HG02759 (cell line): Measurements from ENCODE around the gene ZNF366.

Experiments
- ATAC-seq: cut with Tn5 transposase; IDR thresholded peaks from one replicate; pipeline ENCODE4 v1.9.1; 2021; ENCODE audit warnings: mild to moderate bottlenecking, moderate library complexity; ENCODE audit not compliant: unreplicated experiment

ZNF366 gene

DNA sequence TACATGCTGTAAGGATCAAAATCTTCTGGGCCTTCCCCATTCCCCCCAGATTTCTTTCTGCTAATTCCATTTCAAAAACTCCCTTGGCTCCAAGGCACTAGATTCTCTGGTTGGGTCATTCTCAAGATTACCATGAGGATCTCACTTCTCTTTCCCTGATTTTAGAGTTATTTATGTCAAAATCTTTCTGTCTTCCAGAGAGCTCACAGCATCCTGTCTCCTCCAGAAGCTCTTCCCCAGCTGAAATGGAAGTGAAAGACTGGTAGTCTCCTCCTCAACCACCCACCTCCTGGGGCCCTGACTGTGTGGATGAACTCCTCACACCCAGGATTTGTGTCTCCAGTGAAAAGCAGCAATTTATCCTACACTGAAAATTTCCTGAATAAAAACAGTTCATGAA lies 11.9 kb upstream of the ZNF366 start:
- ATAC-seq, result no peak

DNA sequence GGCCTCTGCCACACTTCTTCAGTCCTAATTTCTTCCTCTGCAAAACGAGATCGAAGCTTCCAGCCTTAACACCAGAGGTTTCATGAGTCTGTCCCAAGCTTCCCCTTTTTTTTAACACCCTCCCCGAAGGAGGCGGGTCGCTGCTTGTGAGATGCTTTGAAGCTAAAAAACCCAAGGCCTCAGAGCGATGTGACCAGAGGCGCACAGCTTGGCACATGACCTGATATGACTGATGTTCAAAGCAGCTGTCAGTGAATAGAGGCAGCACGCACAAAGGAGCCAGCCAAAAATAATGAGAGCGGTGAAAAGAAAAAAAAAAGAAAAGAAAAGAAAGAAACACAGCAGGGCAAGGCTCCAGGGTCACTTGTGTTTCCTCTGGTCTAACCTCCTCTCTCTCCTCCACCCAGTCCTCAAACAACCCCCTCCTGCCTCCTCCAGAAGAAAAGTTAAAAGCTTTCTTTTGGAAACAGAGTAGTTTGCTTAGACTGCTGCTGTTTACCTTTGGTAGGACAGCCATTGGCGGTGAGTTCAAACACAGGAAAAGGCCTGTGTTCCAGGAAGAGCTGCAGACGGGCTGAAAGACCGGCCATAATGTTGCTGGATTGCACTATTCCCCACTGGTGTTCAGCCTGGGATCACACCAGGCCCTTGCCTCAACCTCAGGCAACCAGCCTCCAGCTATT lies 10.9 kb upstream of the ZNF366 start:
- ATAC-seq, result no peak

DNA sequence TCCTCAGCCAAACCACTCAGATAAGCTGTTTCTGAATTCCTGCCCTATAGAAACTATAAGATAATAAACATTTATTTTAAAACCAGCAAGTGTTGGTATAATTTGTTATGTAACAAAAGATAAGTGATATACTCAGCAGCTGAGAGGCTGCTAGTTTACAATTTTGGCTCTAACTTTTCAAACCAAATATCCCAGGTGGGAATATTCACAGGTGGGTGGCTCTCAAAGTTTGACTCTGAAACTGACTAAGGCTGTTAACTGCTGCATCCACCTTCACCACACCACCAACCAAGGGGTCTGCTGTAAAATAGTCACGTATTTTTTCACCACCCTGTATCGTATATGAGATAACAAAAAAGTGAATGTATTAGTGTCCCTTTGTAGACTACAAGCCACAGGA lies 9.7 kb upstream of the ZNF366 start:
- no peak for ATAC-seq

DNA sequence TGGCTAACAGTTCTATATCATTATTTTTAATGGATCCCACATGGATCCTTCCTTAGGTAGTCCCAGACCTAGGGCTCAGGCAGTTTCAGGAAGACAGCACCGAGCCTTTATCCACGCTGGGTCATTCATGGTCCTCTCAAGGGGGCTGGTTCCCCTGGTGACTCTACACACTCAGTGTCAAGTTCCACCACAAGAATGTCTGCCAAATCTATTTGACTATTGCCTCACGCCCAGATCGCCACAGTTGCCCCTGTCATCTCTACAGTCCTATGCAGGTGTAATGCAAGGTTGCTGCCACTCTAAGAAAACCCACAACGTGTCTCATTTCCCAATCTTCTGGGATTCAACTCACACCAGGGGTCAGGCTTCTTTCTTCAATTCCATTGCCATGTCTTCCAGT lies 8.0 kb upstream of the ZNF366 start:
- ATAC-seq, result no peak

DNA sequence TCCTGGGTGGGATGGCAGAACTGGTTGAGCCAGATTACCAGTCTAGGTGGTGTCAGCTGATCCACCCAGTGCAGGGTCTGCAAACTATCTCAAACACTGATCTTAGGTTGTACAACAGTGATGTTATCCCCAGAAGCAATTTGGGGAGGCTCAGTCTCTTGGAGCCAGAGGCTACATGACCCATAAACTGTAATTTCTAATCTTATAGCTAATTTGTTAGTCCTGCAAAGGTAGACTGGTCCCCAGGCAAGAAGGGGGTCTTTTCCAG lies 5.3 kb upstream of the ZNF366 start:
- ATAC-seq, result no peak

DNA sequence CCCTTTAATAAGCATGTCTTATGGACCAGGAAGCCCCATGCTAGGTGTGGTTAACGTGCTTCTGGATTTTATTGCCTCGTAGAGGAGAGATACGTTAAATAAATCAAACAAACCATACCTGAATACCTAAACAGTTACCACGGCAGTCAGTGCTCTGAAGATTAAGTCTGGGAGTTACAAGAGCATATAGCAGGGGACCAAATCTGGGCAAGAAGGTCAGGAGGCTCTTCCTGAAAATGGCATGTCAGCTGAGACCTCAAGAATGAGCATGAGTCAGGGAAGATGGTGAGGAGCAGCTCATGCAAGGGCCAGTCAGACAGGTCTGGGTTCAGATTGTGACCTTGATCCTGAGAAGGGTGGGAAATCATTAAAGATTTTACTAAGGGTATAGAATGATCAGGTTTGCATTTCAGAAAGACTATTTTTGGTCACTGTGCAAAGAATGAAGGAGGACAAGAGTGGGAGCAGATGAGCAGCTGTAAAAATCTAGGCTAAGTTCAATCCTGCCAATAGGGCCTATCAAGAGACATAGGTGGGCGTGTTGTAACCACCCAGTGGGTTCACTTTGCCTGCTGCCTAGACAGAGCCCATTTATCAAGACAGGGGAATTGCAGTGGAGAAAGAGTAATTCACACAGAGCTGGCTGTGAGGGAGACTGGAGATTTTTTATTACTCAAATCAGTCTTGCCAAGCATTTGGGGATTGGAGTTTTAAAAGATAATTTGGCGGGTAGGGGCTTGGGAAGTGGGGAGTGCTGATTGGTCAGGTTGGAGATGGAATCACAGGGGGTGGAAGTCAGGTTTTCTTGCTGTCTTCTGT lies 4.8 kb upstream of the ZNF366 start:
- ATAC-seq, result no peak

DNA sequence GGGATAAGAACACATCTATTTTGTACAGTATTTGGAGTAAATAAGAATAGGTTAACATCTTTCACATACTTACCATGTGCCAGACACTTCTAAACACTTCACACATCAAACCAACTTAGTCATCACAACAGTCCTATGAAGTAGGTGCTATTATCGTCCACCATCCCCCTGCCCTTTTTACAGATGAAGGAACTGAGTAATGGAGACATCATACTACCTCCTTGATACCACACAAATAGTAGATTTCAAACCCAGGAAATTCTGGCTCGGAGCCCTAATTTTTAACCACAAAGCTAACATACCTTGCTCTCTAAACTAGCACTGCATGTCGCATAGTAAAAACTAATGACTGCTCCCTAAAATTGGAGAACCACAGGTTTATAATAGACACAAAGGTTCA lies 4.2 kb upstream of the ZNF366 start:
- no peak for ATAC-seq

DNA sequence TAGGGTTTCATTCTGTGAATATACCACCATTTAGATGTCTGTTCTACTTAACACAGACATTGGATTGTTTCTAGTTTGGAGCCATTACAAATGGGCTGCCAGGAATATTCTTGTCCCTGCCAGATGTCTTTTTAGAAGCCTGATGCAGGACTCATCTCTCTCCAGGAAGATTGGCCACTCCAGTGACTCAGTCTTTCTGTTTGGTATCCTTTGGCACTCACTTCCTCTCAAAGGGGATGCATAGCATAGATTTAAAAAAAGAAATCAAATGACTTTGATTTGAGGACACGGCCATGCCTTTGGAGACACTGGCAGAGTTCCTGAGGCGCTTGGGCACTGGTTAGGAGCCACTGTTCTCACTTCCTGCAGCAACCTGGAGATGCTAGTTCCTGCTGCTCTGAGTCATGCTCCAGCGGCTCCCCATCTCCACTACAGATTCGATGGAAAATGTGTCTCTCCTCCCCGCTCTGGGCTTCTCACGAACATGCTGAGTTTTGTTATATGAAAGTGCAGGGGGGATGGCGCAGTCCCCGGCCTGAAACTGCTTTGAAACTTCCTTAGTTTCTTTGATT lies 3.5 kb upstream of the ZNF366 start:
- ATAC-seq, result no peak

DNA sequence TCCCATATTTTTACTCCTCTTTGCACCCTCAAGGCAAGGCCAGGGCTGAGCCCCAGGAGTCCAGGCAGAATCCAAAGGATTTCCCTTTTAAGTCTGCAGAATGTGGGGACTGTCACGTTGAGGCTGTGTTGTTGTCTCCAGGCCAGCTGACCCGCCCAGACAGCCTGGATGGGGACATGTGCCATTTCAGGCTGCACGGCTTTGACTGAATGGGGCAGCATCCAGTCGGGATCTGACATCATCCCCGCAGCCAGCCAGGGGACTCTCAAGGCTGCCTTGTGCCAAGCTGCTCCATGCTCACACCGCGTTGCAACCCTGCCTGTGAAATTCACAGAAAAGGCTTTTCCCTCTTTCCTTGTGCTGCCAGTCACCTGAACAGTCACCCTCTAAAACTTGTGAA lies 2.2 kb upstream of the ZNF366 start:
- ATAC-seq, result no peak

DNA sequence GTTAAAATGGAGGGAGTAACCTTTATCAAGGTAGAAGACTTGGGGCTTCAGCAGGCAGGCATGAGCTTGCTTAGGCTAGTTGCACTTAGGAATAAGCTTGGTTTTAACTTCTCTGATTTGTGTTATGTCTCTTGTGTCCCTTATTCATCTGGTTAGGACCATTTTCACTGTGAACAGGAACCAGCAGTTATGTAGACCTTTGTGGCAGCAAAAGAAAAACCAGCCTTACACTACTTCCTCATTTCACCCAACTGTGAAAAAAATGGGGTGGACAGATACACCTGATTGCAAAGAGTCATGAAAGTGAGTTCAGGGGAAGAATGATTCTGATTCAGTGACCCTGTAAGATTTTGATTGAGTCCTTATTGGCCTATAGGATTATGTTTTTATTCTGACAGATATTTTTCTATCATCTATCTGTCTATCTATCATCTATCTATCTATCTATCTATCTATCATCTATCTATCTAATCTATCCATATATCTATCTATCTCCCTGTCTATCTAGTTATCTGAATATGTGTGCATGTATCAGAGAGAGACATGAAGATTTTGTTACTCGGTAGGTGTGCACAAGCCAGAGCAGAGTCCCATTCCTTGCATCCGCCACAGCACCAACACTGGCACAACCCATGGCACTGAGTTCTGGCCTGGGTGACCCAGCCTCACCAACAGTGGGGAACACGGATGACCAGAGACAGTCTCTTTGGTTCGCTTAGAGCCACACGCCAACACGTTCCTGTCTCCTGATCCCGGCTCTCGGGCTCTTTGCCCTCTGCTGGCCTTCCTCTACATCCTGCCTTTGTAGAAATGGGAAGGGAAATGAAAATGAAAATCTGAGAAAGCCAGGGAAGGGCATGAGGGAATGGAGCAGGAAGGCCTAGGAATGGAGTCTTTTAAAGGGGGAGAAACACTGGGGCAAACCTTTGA lies 1.3 kb upstream of the ZNF366 start:
- peak; percentile 93 for ATAC-seq

DNA sequence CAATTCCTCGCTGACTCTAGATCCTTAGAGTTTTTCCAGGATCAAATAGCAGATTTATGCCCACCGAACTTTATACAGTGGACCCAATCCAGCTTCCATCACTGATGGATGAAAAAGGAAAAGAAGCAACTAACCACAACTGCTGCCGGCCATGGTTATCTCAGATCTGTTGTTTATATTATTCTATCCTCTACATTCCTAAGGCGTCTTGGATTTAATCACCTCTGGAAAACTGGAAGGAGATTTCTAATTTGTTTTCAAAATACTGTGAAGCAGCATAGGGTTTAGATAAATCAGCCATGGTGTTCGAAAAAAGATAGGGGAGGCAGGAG lies 663 bp upstream of the ZNF366 start:
- ATAC-seq, result no peak

DNA sequence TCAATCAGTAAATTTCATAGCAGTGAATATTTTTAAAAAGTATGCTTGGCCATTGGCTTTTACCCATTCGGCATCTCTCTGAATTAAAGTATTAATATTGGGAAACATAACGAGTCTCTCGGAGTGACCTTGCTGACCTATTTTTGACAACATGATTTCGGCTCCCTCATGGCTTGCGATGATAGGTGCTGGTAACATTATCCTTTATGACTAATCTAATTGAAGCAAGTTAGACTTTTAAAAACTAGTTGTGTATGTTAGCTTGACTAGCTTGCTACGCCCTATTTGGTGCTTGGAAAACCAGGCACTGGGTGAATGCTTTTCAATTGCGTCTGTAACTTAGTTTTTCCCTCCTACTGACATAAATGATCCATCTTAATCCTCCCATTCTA lies 1.1 kb downstream of the ZNF366 start:
- no peak for ATAC-seq

DNA sequence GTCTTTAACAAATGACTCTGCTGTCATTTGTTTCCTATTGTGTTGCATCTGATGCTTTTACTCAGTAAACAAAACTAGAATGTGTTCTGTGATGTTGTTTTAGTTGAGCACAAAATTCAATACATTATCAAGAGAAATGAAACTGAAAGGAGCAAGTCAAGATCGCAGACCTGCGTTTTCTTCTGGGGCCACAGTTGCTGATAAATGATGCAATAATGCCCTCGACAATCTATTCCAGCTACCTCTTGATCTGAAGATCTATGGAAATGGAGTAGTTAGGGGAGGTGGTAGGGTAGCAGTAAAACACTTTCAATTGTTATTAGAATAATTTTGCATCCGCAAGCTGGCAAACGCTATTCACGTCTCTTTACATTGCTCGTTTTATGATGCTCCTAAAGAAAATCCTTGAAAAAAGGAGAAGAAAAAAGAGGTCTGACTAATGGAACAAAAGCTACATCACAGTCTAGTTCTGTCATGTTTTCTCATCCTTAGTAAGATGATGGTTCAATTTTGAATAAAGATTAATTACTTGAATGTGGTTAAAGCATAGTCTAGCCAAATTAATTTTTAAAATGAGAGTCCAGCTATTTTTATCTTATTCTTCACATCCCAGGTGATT lies 1.6 kb downstream of the ZNF366 start:
- ATAC-seq, result no peak

DNA sequence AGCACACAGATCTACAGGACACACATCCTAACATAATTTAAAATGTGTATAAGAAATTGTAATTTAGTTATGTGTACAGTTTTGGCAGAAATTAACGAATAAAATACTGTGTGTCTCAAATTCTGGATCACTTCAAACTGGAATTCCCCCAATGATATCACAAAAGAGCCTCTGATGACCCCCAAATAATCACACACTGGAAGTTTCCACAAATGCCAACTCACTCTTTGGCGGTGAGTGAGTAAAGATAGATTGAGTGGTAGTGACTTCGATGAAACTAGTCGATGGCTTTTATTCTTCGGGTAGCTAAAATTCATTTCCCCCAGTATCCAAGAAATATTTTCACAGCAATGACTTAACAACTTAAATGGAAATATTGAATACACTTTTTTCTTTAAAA lies 2.2 kb downstream of the ZNF366 start:
- ATAC-seq, result no peak

DNA sequence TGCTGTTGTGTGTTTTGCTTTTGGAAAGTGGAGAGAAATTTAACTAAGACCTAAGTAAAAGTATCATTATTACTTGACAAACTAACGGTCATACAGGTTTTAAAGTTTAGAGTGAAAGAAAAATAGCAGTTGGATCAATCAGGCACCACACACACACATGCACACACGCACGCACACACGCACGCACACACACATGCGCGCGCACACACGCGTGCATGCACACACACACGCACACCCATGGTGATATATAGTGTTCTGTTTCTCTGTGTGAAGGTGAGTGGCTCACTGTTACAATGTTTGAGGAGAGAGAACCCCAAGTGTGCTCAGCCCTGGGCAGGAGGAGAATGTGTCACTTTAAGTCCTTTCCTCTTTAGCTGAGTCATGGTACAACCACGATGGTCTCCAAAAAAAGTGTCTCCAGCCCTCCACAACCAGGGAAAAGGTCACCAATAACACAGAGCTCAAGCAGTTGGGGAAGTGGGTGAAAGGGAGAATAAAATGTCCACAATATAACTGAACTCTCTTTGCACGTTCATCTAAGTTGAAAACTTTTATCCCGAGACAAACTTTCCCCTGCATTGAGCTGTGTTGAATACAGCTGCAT lies 3.2 kb downstream of the ZNF366 start:
- no peak for ATAC-seq

DNA sequence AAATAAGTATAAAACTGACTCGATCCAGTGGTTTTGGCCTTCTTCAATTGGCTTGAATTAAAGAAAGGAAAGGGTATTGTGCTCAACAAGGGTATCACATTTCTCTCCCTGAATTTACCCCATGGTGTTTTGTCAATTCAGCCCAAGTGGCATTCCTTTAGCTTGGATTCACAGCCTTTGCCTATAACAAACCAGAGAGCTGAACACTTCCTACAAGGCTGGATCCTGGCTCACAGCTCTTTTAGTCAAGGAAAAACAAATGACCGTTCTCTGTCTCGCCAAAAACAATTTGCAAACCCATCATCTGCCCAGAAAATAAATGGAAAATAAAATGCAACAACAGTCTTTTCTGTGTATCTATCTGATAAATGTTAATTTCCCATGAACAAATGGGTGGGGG lies 5.7 kb downstream of the ZNF366 start:
- ATAC-seq, result no peak

DNA sequence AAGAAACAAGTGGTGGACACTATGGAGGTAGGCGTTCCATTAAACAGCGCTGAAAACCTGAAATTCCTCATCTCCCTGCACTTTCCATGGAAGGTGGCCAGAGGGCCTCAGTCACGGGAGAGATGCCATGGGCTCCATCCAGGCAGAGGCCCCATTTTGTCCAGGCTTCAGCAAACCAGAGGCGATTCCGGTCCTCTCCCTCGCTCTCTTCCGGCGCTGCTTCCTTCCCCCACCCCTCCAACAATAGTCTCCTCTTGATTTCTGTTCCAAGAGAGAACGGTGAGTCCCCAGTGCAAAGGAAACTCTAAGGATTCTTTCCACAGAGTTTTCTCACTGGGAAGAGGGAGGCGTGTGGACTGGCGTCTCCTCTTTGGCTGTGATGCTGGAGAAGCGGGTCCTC lies 7.5 kb downstream of the ZNF366 start:
- no peak for ATAC-seq

DNA sequence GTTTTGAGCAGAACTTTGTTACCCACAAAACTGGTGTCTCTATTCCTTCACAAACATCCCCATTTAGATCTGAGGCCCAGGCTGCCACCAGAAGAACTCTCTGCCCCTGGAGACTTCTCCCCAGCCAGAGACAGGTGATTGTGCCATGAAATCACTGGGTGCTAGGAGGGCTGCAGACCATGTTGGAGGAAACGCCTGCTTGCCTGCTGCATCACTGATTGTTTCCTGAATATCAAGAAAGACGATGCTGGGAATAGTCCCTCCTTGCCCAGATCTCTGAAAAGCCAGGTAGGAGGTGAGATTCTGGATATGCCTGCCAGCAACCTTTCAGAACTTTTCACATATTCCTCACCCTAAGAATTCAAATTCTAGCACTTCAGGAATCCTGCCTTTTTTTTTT lies 8.1 kb downstream of the ZNF366 start:
- ATAC-seq, result no peak

DNA sequence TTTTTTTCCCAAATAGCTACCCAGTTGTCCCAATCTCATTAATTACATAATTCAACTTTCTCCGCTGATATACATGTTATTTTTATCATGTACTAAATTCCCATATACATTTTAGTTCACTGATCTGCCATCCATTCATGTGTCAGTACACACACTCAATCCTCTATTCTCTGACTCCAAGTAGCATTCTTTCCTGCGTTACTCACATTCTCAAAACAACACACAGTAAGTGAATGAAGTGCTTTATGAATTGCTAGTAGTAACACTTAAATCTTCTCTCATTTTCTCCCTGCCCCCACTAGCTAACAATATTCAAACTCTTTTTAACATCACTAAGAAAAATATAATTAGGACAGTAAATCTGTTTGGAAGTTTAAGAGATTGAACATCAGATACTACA lies 8.9 kb downstream of the ZNF366 start:
- ATAC-seq, result no peak

DNA sequence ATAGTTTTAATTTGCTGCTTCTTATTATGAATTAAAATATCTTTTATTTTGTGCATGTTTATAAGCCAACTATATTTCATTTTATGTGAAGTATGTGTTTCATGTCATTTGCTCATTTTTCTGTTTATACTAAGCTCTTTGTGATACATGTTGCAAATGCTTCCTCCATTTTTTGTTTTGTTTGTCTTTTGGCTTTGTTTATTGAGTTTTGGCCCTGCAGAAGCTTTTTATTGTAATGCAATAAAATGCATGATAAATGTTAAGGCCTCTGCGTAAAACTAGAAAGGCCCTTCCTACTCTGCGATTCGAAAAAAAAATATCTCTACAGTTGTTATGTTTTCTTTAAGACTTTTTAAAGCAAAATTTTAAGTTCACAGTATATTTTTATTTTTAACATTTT lies 9.4 kb downstream of the ZNF366 start:
- ATAC-seq, result no peak

DNA sequence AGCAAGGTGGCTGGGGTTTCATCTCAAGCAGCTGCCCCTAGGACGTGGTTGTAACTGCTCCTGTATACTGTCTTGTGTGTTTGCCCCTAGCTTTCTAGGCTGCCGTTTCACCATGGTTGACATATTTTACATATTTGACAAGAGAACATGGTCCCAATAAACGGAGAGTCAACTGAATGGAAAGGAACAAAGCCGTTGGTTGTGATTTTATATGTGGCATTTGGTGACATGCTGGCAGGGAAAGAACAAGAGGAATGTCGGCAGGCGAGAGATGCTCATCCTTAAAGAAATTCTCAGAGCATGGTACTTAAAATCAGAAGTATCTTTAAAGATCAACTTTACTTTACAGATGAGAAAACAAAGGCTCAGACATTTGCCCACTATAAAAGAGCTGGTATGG lies 11.8 kb downstream of the ZNF366 start:
- ATAC-seq, result no peak
